Calu3 (cell line): ENCODE measurements around the gene TYMS. TPM values are rescaled to one million over a fixed set of nuclear protein-coding genes. Genes with fewer than 3 reads are reported as not detected.

Experiments used
- BruUV-seq: library from RNA; stranded (reverse); fragments of 400-500 nt; replicated peaks from 2 replicates; lab custom pipeline; 2021; lab: Mats Ljungman, UMichigan
- CTCF ChIA-PET: fragments of 300-600 bp; sonication (Branson Sonifier 250); formaldehyde crosslinking; loops from one replicate; lab custom pipeline; 2022; ENCODE audit warnings: antibody characterized with exemption; lab: Charles Lee
- DNase-seq: peaks from one replicate; pipeline ENCODE4 v3.0.0; 2022
- H3K27ac Mint-ChIP-seq: one replicate; pipeline ENCODE4 v1.8.0; 2022; ENCODE audit warnings: mixed read lengths; ENCODE audit not compliant: unreplicated experiment
- H3K27me3 Mint-ChIP-seq: one replicate; pipeline ENCODE4 v1.8.0; 2022; ENCODE audit warnings: mixed read lengths; ENCODE audit not compliant: unreplicated experiment
- H3K36me3 Mint-ChIP-seq: one replicate; pipeline ENCODE4 v1.8.0; 2022; ENCODE audit warnings: mild to moderate bottlenecking, moderate library complexity, mixed read lengths; ENCODE audit not compliant: insufficient read depth, unreplicated experiment
- H3K4me1 Mint-ChIP-seq: one replicate; pipeline ENCODE4 v1.8.0; 2022; ENCODE audit warnings: mild to moderate bottlenecking, low read depth, mixed read lengths; ENCODE audit not compliant: unreplicated experiment
- H3K4me3 Mint-ChIP-seq: one replicate; pipeline ENCODE4 v1.8.0; 2022; ENCODE audit warnings: mild to moderate bottlenecking, low read depth, moderate library complexity, mixed read lengths; ENCODE audit not compliant: unreplicated experiment
- H3K9me3 Mint-ChIP-seq: one replicate; pipeline ENCODE4 v1.8.0; 2022; ENCODE audit warnings: low read depth, mixed read lengths; ENCODE audit not compliant: unreplicated experiment
- intact Hi-C: fragments of 100-400 bp; cut with micrococcal nuclease; formaldehyde crosslinking; loops from one replicate; pipeline ENCODE4 v1.10.0; 2022; ENCODE audit not compliant: unreplicated experiment
- total RNA-seq: library from RNA; stranded (reverse); gene quantifications from 2 replicates; pipeline ENCODE4 v1.2.3, GENCODE V29; 2022
- TF ChIP-seq, protein P1 (sequence below): fragments of 200-600 bp; IDR thresholded peaks from one replicate; pipeline ENCODE4 v1.8.0; 2022; ENCODE audit warnings: antibody characterized with exemption; ENCODE audit not compliant: unreplicated experiment

TYMS gene
- total RNA-seq, 1 experiment from 2014 or later: 84.1 TPM

DNA sequence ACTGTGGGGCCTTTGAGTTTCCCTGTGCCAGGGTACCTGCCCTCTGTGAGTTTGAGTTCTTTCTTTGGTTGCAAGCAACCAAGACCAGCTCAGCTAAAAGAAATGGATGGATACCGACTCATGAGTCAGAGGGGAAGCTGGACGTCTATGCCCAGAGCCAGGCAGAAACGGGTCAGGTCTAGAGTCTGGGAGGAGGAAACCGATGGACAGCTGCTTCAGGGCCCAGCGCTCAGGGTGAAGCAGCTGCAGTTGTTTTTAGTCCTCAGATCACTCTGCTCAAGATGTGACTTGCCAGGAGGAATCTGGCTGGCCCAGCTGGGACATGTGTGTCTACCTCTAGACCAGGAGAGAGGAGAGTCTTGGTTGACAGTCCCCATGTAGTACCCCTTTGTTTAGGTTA lies 10.1 kb upstream of the TYMS start:
- BruUV-seq: no TSS peak

DNA sequence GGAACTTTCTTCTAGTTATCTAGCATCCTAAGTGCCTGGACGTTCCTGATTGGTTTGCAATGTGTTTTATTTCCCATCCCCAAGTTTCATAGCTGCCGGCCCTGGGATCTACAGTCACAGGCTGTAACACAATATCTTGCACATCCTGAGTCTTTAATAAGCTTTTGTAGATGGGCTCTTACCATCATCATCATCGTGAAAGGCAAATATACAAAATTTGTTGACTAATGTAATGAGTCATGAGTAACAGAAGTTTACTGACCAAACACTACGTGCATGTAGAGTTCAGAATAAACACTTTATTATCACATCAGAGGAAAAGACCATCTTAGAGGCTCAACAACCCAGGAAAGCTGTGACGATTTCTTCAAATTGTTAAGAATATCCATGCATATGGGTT lies 8.1 kb upstream of the TYMS start:
- intact Hi-C loops: no loop called here
- no TSS peak for BruUV-seq
- H3K4me3 Mint-ChIP-seq: no peak overlapping the region

More for the DNA sequence above, 10.1 kb upstream of the TYMS start:
- Mint-ChIP-seq H3K9me3 (peaks cover 2% of the 10 kb centered on the region), H3K4me3 (no peak overlapping the region), H3K27ac (no peak overlapping the region), H3K4me1 (no peaks in the 10 kb centered on the region), H3K27me3 (no peaks in the 10 kb centered on the region), H3K36me3 (no peaks in the 10 kb centered on the region)
- CTCF ChIA-PET: interaction anchor here (0.7 kb wide), 1 partner anchor 12 kb away, joined by 3 read pairs; no protein-coding TSS in a partner anchor
- no peak for DNase-seq
- TF ChIP-seq, protein P1, sequence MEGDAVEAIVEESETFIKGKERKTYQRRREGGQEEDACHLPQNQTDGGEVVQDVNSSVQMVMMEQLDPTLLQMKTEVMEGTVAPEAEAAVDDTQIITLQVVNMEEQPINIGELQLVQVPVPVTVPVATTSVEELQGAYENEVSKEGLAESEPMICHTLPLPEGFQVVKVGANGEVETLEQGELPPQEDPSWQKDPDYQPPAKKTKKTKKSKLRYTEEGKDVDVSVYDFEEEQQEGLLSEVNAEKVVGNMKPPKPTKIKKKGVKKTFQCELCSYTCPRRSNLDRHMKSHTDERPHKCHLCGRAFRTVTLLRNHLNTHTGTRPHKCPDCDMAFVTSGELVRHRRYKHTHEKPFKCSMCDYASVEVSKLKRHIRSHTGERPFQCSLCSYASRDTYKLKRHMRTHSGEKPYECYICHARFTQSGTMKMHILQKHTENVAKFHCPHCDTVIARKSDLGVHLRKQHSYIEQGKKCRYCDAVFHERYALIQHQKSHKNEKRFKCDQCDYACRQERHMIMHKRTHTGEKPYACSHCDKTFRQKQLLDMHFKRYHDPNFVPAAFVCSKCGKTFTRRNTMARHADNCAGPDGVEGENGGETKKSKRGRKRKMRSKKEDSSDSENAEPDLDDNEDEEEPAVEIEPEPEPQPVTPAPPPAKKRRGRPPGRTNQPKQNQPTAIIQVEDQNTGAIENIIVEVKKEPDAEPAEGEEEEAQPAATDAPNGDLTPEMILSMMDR: no peak
- intact Hi-C loops: no loop called here

DNA sequence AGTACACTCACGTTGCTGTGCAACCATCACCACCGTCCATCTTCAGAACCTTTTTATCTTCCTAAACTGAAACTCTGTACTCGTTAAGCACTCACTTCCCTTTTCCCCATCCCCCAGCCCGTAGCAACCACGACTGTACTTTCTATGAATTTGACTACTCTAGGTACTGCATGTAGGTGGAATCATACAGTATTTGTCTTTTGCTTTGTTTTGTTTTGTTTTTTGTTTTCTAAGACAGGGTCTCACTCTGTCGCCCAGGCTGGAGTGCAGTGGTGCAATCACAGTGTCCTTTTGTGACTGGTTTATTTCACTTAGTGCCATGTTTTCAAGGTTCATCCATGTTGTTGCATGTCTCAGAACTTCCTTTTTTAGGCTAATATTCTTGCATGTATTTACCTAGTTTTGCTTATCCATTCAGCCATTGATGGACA lies 7.0 kb upstream of the TYMS start:
- H3K27me3 Mint-ChIP-seq: no peaks in the 10 kb centered on the region
- no peak overlapping the region for H3K27ac Mint-ChIP-seq
- H3K4me1 Mint-ChIP-seq: no peaks in the 10 kb centered on the region
- intact Hi-C loops: no loop called here
- no TSS peak for BruUV-seq
- H3K36me3 Mint-ChIP-seq: no peaks in the 10 kb centered on the region
- CTCF ChIA-PET: no interaction called here
- no peak for DNase-seq
- H3K9me3 Mint-ChIP-seq: peaks cover 2% of the 10 kb centered on the region
- TF ChIP-seq, protein P1: no peak
- H3K4me3 Mint-ChIP-seq: no peak overlapping the region

More for the DNA sequence above, 8.1 kb upstream of the TYMS start:
- Mint-ChIP-seq H3K4me1 (no peaks in the 10 kb centered on the region), H3K27ac (no peak overlapping the region), H3K36me3 (no peaks in the 10 kb centered on the region), H3K9me3 (peaks cover 2% of the 10 kb centered on the region), H3K27me3 (no peaks in the 10 kb centered on the region)
- CTCF ChIA-PET: no interaction called here
- no peak for DNase-seq
- TF ChIP-seq, protein P1: no peak

DNA sequence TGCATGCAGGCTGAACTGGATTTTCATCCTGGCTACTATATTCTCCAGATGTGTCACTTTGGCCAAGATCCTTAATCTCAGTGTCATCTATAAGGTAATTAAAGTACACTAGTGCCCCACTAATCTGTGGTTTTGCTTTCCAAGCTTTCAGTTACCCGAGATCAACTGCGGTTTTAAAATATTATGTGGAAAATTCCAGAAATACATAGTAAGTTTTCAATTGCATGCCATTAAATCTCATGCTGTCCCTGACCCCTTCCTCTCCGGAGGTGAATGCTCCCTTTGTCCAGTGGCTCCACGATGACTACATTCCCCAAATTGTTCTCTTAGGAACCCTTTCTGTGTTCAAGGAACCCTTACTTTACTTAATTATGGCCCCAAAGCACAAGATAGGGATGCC lies 5.3 kb upstream of the TYMS start:
- no peak for DNase-seq
- CTCF ChIA-PET: no interaction called here
- TF ChIP-seq, protein P1: no peak
- Mint-ChIP-seq H3K9me3 (peaks cover 2% of the 10 kb centered on the region), H3K4me1 (peaks cover 9% of the 10 kb centered on the region), H3K36me3 (peaks cover 4% of the 10 kb centered on the region), H3K27ac (no peak overlapping the region), H3K27me3 (no peaks in the 10 kb centered on the region), H3K4me3 (no peak overlapping the region)
- BruUV-seq: no TSS peak
- intact Hi-C loops: no loop called here
